NB4 (cell line): ENCODE results near the gene IRF3.

ENCODE experiments used
- DNase-seq: peaks from one replicate; pipeline ENCODE4 v3.0.0; 2010; ENCODE audit warnings: low read depth
- H3K4me3 ChIP-seq: one replicate; pipeline ENCODE4 v1.5.1; 2011; ENCODE audit warnings: mild to moderate bottlenecking, low read depth, low read length, moderate library complexity
- CTCF ChIP-seq: IDR thresholded peaks from one replicate; pipeline ENCODE4 v1.5.1; 2012; ENCODE audit warnings: low read depth, low read length
- MAX ChIP-seq: IDR thresholded peaks from 2 replicates; pipeline ENCODE4 v1.6.1; 2011; ENCODE audit warnings: low read depth, low read length
- MYC ChIP-seq: IDR thresholded peaks from 2 replicates; pipeline ENCODE4 v1.6.1; 2011; ENCODE audit warnings: low read depth, low read length
- POLR2A ChIP-seq: IDR thresholded peaks from 2 replicates; pipeline ENCODE4 v1.6.1; 2011; ENCODE audit warnings: mild to moderate bottlenecking; ENCODE audit not compliant: insufficient read length; ENCODE audit errors: extremely low read depth

IRF3 gene

GRCh38 chr19:49676136-49676783 lies 10.6 kb upstream of the IRF3 start:
- peak; percentile 88 for DNase-seq
- peak overlapping the region; percentile 60 for H3K4me3 ChIP-seq
- TF ChIP-seq CTCF = no peak
- TF ChIP-seq MYC = peak; percentile 22; the same call in 1 of the 2 replicates

GRCh38 chr19:49672131-49672919 lies 6.7 kb upstream of the IRF3 start:
- no peak overlapping the region for H3K4me3 ChIP-seq
- TF ChIP-seq MYC (no peak), CTCF (peak; percentile 95)
- peak; percentile 75 for DNase-seq

- no peak for TF ChIP-seq POLR2A
- TF ChIP-seq CTCF = no peak
- TF ChIP-seq MYC = no peak
- TF ChIP-seq MAX = no peak
- DNase-seq = peak; percentile 42
These were observed 3.9 kb upstream of the IRF3 start for GRCh38 chr19:49669516-49669915.

GRCh38 chr19:49667473-49667872 lies 1.8 kb upstream of the IRF3 start:
- no peak for DNase-seq
- H3K4me3 ChIP-seq = no peak overlapping the region
- no peak for TF ChIP-seq MAX
- no peak for TF ChIP-seq MYC
- TF ChIP-seq POLR2A = no peak

More at GRCh38 chr19:49669516-49669915, 3.9 kb upstream of the IRF3 start:
- H3K4me3 ChIP-seq = no peak overlapping the region

GRCh38 chr19:49666120-49666444 lies 425 bp upstream of the IRF3 start:
- DNase-seq = no peak
- TF ChIP-seq MAX = no peak
- peak; percentile 5; the same call in 1 of the 2 replicates for TF ChIP-seq MYC
- H3K4me3 ChIP-seq = peak overlapping the region; percentile 76

- H3K4me3 ChIP-seq = peak overlapping the region; percentile 76
- no peak for DNase-seq
- TF ChIP-seq MYC = no peak
- no peak for TF ChIP-seq CTCF
- no peak for TF ChIP-seq POLR2A
- TF ChIP-seq MAX = no peak
These were observed 664 bp downstream of the IRF3 start for GRCh38 chr19:49665036-49665350.

- H3K4me3 ChIP-seq = peak overlapping the region; percentile 76
- DNase-seq = peak; percentile 78
- TF ChIP-seq MAX = peak; percentile 25; the same call in 1 of the 2 replicates
- TF ChIP-seq CTCF = no peak
- peak; percentile 50 for TF ChIP-seq POLR2A
- TF ChIP-seq MYC = no peak; the same call in 1 of the 2 replicates
These were observed 1.3 kb downstream of the IRF3 start for GRCh38 chr19:49664171-49665035.
